Astrocyte (in vitro differentiated cells and primary cell): ENCODE measurements around the gene PPP2R3A. TPM values are rescaled to one million over a fixed set of nuclear protein-coding genes. Genes with fewer than 3 reads are reported as not detected.

Experiments
- DNase-seq: peaks from one replicate; pipeline ENCODE4 v3.0.0-alpha.2; 2010; ENCODE audit warnings: low read depth
- FAIRE-seq: peaks from 2 replicates; lab custom pipeline; 2011; peaks lifted over from hg19 to GRCh38; lab: Jason Lieb, UNC
- H2AFZ ChIP-seq: 2 replicates; pipeline ENCODE4 v1.6.0; 2012; ENCODE audit warnings: low read depth, low read length, inconsistent platforms
- H3K27ac ChIP-seq: 2 replicates; pipeline ENCODE4 v1.5.1; 2011; ENCODE audit warnings: low read depth, low read length, inconsistent platforms
- H3K27me3 ChIP-seq: 2 replicates; pipeline ENCODE4 v1.6.0; 2011; ENCODE audit warnings: low read length, inconsistent platforms; ENCODE audit not compliant: insufficient read depth
- H3K36me3 ChIP-seq: 2 replicates; pipeline ENCODE4 v1.5.1; 2011; ENCODE audit warnings: low read length, inconsistent platforms; ENCODE audit not compliant: insufficient read depth
- H3K4me1 ChIP-seq: 2 replicates; pipeline ENCODE4 v1.5.1; 2011; ENCODE audit warnings: low read length, inconsistent platforms; ENCODE audit not compliant: insufficient read depth
- H3K4me2 ChIP-seq: 2 replicates; pipeline ENCODE4 v1.6.0; 2012; ENCODE audit warnings: low read length, inconsistent platforms
- H3K4me3 ChIP-seq: 2 replicates; pipeline ENCODE4 v1.5.1; 2011; ENCODE audit warnings: low read depth, mild to moderate bottlenecking, low read length, inconsistent platforms; ENCODE audit not compliant: insufficient read depth
- H3K79me2 ChIP-seq: 2 replicates; pipeline ENCODE4 v1.6.0; 2012; ENCODE audit warnings: mild to moderate bottlenecking, low read length, inconsistent platforms; ENCODE audit not compliant: insufficient read depth
- H3K9ac ChIP-seq: 2 replicates; pipeline ENCODE4 v1.6.0; 2012; ENCODE audit warnings: mild to moderate bottlenecking, low read length, inconsistent platforms
- H3K9me3 ChIP-seq: 2 replicates; pipeline ENCODE4 v1.5.1; 2012; ENCODE audit warnings: low read depth, mild to moderate bottlenecking, low read length, inconsistent platforms; ENCODE audit not compliant: insufficient read depth
- H4K20me1 ChIP-seq: 2 replicates; pipeline ENCODE4 v1.6.0; 2012; ENCODE audit warnings: low read length, inconsistent platforms; ENCODE audit not compliant: insufficient read depth
- H3K27ac Mint-ChIP-seq: one replicate; pipeline ENCODE4 v1.8.0; 2021; ENCODE audit warnings: mild to moderate bottlenecking, mixed read lengths; ENCODE audit not compliant: unreplicated experiment
- H3K27me3 Mint-ChIP-seq: one replicate; pipeline ENCODE4 v1.8.0; 2021; ENCODE audit warnings: low read depth, mixed read lengths; ENCODE audit not compliant: unreplicated experiment
- H3K36me3 Mint-ChIP-seq: one replicate; pipeline ENCODE4 v1.8.0; 2021; ENCODE audit warnings: low read depth, mixed read lengths; ENCODE audit not compliant: unreplicated experiment
- H3K4me1 Mint-ChIP-seq: one replicate; pipeline ENCODE4 v1.8.0; 2021; ENCODE audit warnings: low read depth, mixed read lengths; ENCODE audit not compliant: unreplicated experiment
- H3K4me3 Mint-ChIP-seq: one replicate; pipeline ENCODE4 v1.8.0; 2021; ENCODE audit warnings: mild to moderate bottlenecking, moderate library complexity, mixed read lengths; ENCODE audit not compliant: unreplicated experiment
- H3K9me3 Mint-ChIP-seq: one replicate; pipeline ENCODE4 v1.8.0; 2021; ENCODE audit warnings: mild to moderate bottlenecking, mixed read lengths; ENCODE audit not compliant: unreplicated experiment
- CTCF ChIP-seq: IDR thresholded peaks from 2 replicates; pipeline ENCODE4 v1.5.1; 2011; ENCODE audit warnings: low read depth, mild to moderate bottlenecking, inconsistent platforms, low read length, moderate library complexity; ENCODE audit not compliant: insufficient read depth
- EZH2 ChIP-seq: IDR thresholded peaks from 2 replicates; pipeline ENCODE4 v1.6.1; 2012; ENCODE audit warnings: mild to moderate bottlenecking, low read length, inconsistent platforms; ENCODE audit not compliant: insufficient read depth
- total RNA-seq: library from RNA; stranded (reverse); gene quantifications from 2 replicates; pipeline ENCODE4 v1.2.1, GENCODE V29; 2021

PPP2R3A gene
- total RNA-seq, 1 donor from 2014 or later = 18.7 TPM

- no peak overlapping the region for H3K4me3 Mint-ChIP-seq
- H3K9me3 Mint-ChIP-seq = peaks cover 5% of the 10 kb centered on the region
- Histone ChIP-seq H3K4me2 (no peak overlapping the region), H3K36me3 (no peaks in the 10 kb centered on the region), H3K4me1 (no peaks in the 10 kb centered on the region), H3K9me3 (no peaks in the 10 kb centered on the region), H3K79me2 (no peaks in the 10 kb centered on the region), H2AFZ (no peak overlapping the region), H3K27ac (no peak overlapping the region), H3K9ac (no peak overlapping the region), H3K27me3 (no peaks in the 10 kb centered on the region), H4K20me1 (no peaks in the 10 kb centered on the region), H3K4me3 (no peak overlapping the region)
- no peaks in the 10 kb centered on the region for H3K27me3 Mint-ChIP-seq
- no peak for DNase-seq
- no peak overlapping the region for H3K27ac Mint-ChIP-seq
- TF ChIP-seq EZH2 (no peak), CTCF (no peak)
- H3K4me1 Mint-ChIP-seq = peaks cover 7% of the 10 kb centered on the region
- FAIRE-seq = no peak
- H3K36me3 Mint-ChIP-seq = no peaks in the 10 kb centered on the region
These were observed 45.3 kb upstream of the PPP2R3A start for GRCh38 chr3:135920275-135920674.

- no peak overlapping the region for H3K4me3 ChIP-seq
- H3K27me3 Mint-ChIP-seq = peaks cover 2% of the 10 kb centered on the region
These were observed 42.7 kb upstream of the PPP2R3A start for GRCh38 chr3:135922903-135923250.

GRCh38 chr3:135924506-135924905 lies 41.0 kb upstream of the PPP2R3A start:
- Histone ChIP-seq H3K9ac (no peak overlapping the region), H3K4me2 (no peak overlapping the region), H3K36me3 (no peaks in the 10 kb centered on the region), H3K79me2 (no peaks in the 10 kb centered on the region), H3K27ac (no peak overlapping the region), H3K9me3 (no peaks in the 10 kb centered on the region), H3K4me1 (no peaks in the 10 kb centered on the region), H3K27me3 (no peaks in the 10 kb centered on the region), H3K4me3 (no peak overlapping the region), H2AFZ (no peak overlapping the region), H4K20me1 (no peaks in the 10 kb centered on the region)
- Mint-ChIP-seq H3K4me1 (peaks cover 5% of the 10 kb centered on the region), H3K27me3 (peaks cover 2% of the 10 kb centered on the region), H3K9me3 (peaks cover 8% of the 10 kb centered on the region), H3K4me3 (no peak overlapping the region), H3K36me3 (no peaks in the 10 kb centered on the region), H3K27ac (no peak overlapping the region)
- FAIRE-seq = no peak
- DNase-seq = no peak
- no peak for TF ChIP-seq EZH2
- no peak for TF ChIP-seq CTCF

More at GRCh38 chr3:135922903-135923250, 42.7 kb upstream of the PPP2R3A start:
- H2AFZ ChIP-seq = no peak overlapping the region
- peaks cover 7% of the 10 kb centered on the region for H3K4me1 Mint-ChIP-seq
- H3K79me2 ChIP-seq = no peaks in the 10 kb centered on the region
- FAIRE-seq (no peak), DNase-seq (no peak)
- no peaks in the 10 kb centered on the region for H3K36me3 Mint-ChIP-seq
- H3K27me3 ChIP-seq = no peaks in the 10 kb centered on the region
- H3K9ac ChIP-seq = no peak overlapping the region
- no peak overlapping the region for H3K27ac Mint-ChIP-seq
- H3K4me2 ChIP-seq = no peak overlapping the region
- peaks cover 8% of the 10 kb centered on the region for H3K9me3 Mint-ChIP-seq
- no peak overlapping the region for H3K4me3 Mint-ChIP-seq
- no peaks in the 10 kb centered on the region for H3K4me1 ChIP-seq
- no peak overlapping the region for H3K27ac ChIP-seq
- no peaks in the 10 kb centered on the region for H3K9me3 ChIP-seq
- H3K36me3 ChIP-seq = no peaks in the 10 kb centered on the region
- no peak for TF ChIP-seq EZH2
- no peak for TF ChIP-seq CTCF
- H4K20me1 ChIP-seq = no peaks in the 10 kb centered on the region
